Measurements from ENCODE around the gene ASGR2.
"Not testable (repeated sequence)": the region's sequence is repeated elsewhere in the genome, so short reads cannot be mapped to it uniquely, and the experiment has no call there.

ASGR2 gene

GRCh38 chr17:7098802-7099459 is 15.7 kb downstream of the ASGR2 start:
- no peak for DNase-seq

DNA sequence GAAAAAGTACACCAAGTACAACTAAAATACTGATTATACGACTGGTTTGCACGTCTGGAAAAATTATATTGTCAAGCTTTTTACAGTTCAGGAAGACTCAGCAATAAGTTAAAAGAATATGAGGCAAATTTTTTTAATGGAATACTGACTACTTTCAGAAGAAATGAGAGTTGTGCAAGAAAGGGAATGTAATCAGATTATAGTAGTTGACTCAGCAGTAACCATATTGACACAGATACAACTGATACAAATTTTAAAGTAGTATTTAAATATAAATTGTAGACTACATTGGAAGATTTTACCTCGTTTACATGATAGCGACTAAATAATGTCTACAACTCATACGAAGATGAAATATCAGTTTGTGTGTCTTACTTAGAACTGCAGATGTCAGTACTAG is 16.7 kb downstream of the ASGR2 start:
- DNase-seq: no peak

DNA sequence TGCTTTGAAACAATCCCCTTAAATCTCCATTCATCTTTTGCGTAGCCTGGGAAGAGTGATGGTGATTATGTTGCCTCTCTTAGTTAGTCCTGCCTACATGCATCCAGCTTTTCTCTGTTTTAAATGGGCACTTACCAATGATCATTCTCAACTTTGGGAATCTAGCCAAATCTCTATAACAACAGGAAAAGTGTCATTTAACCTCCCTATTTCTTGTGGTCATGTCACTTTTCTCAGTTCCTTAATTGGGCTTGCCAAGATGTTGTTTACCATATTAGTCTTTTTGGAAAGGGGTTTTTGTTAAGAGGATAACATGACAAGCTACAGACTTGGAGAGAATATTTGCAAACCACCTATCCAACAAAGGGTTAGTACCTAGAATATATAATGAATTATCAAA is 19.0 kb downstream of the ASGR2 start:
- DNase-seq: no peak

DNA sequence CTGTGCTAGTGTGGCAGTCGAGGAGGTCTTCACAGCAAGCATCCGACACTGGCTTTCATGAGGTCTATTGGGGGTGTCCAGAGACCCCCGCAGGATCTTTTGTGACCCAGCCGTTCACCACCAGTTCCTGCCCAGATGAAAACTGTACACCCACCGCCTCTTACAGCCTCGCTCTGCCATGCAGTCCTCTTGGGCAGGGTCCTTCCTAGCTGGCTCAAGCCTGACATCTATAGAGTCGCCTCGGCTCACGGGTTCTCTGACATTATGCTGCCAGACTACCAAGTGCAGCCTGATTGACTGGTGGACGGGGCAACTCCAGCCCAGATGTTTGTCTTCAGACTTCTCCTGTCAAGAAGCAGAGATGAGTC is 20.0 kb downstream of the ASGR2 start:
- DNase-seq: no peak

- not testable (repeated sequence) for DNase-seq
Observed at GRCh38 chr17:7091311-7092005, 23.2 kb downstream of the ASGR2 start.

DNA sequence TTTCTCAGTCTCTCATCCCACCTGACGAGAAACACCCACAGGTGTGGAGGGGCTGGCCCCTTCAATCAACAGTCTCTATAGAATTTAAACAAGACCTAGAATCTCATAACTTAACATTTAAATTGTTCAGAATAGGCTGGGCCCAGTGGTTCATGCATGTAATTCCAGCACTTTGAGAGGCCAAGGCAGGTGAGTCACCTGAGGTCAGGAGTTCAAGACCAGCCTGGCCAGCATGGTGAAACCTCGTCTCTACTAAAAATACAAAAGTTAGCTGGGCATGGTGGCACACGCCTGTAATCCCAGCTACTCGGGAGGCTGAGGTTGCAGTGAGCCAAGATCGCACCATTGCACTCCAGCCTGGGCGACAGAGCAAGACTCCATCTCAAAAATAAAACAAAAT is 25.1 kb downstream of the ASGR2 start:
- DNase-seq: not testable (repeated sequence)

DNA sequence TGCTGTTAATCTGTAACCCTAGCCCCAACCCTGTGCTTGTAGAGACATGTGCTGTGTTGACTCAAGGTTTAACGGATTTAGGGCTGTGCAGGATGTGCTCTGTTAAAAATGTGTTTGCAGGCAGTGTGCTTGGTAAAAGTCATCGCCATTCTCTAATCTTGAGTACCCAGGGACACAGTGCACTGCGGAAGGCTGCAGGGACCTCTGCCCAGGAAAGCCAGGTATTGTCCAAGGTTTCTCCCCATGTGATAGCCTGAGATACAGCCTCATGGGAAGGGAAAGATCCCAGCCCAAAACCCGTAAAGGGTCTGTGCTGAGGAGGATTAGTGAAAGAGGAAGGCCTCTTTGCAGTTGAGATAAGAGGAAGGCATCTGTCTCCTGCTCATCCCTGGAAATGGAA is 26.2 kb downstream of the ASGR2 start:
- not testable (repeated sequence) for DNase-seq

- no peak for DNase-seq
Observed at GRCh38 chr17:7084088-7084487, 30.5 kb downstream of the ASGR2 start.

GRCh38 chr17:7083592-7083991 is 31.0 kb downstream of the ASGR2 start:
- DNase-seq: no peak

- no peak for DNase-seq
Observed at GRCh38 chr17:7081341-7082062, 33.1 kb downstream of the ASGR2 start.

GRCh38 chr17:7080456-7081041 is 34.1 kb downstream of the ASGR2 start:
- DNase-seq: no peak

DNA sequence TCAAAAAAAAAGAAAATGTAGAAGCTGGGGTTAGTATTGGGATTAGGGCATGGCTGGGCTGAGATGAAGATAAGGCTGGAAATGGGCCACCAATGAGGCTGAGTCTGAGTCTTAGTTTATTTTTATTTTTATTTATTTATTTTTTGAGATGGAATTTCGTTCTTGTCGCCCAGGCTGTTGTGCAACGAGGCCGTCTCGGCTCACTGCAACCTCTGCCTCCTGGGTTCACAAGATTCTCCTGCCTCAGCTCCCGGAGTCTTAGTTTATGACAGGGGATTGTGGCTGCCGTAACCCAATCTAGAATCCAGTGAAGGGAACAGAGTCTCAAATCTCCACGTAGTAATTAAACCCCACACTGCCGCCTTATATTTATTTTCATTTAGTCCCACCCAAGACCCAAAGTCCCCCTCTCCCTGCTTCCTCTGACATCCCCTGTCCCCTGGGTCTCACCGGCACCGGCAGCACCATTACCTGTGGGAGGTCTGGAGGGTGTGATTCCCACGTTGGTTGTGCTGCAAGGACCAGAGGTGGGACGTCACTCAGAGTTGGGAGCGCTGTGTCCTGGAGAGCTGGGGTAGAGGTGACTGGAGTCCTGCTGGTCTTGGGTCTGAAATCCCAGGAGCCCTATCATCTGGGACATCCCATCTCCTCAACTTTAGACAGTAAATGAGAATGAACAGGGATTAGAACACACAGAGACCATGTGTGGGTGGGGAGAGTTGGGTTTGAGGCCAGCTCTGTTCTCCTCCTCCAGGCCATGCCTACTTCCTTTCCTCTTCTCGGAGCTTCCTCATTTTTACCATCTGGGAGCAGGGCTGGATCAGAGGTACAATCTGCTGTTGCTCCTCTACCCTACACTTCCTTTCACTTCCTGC is 34.8 kb downstream of the ASGR2 start, which contains the start of gene CLEC10A:
Gene CLEC10A, minus strand, starts transcription at position 671 of the 875 bp plus-strand sequence. CDS start 1,439 bp downstream, outside the sequence.
- DNase-seq: no peak

DNA sequence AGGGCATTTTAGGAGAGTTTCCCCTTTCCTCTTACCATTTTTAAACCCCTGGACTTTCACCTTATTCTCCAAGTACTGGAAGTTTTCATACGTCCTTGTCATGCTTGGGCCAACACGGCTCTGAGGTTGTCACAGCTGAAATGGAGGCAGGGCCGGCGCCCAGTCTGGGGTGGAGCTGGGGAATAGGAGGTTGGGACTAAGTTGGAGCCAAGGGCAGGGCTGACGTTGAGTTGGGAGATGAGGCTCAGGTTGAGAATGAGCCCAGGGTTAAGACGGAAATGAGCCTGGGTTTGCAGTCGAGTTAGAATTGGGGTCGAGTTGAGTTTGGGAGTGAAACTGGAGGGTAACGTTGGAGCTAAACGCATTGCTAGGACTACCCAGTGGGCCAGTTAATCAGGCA is 35.9 kb downstream of the ASGR2 start:
- DNase-seq: no peak

DNA sequence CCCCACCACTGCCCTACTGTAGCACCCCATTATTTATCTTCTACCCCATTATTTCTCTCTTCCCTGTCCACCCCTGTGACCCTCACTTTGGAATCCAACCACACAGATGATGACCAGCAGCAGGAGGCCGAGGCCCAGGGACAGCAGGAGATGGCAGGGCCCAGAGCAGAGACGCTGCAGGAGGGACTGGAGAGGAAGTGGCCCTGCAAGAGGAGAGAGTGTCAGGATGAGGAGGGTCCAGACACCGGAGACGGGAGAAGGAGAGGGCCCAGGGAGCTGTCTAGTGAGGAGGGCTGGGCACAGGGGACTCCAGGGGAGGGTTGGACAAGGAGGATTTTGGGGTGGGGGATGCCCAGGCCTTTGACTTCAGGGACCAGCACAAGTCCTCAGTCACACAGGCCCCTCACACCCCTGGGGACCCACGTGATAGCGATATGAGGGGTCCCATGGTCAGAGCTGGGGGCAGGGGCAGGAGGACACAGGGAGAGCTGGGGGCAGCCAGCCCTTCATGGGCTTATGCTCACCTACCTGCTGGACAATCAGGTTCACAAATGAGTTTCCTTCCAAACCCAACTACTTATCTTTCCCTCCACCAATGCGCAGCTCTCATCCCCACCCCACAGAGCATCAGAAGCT is 36.6 kb downstream of the ASGR2 start:
- no peak for DNase-seq

DNA sequence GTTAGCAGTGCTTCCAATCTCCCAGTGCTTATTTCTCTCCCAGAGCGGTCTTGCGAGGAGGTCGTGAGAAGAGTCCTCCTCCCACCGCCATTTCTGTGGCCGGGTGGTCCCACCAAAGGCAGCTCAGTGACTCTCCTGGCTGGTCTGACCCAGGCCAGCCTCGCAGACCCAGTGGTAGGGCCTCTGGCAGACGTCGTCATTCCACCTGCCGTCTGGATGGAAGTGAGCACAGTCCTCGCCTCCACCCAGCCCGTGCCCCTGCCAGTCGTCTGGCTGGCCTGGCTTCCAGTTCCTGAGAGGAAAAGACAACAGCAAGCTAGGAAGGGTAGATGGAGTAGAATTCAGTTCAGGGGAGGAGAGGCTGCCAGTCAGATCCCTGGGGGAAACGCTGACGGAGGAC is 39.7 kb downstream of the ASGR2 start:
- no peak for DNase-seq

DNA sequence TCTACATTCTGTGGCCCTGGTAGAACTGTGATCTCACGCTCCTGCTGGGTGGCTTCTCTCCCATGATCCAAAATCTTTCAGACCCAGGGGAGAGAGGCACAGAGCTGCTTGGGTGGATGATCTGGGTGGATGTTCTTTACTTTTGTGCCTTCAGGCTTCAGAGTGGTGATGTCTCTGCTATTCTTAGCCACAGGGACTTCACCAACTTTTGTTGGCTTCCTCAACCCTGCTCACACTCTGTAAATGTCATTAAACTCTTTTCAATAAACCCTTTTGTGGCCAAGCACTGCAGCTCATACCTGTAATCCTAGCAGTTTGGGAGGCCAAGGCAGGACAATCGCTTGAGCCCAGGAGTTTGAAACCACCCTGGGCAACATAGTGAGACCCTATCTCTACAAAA is 42.2 kb downstream of the ASGR2 start:
- no peak for DNase-seq

DNA sequence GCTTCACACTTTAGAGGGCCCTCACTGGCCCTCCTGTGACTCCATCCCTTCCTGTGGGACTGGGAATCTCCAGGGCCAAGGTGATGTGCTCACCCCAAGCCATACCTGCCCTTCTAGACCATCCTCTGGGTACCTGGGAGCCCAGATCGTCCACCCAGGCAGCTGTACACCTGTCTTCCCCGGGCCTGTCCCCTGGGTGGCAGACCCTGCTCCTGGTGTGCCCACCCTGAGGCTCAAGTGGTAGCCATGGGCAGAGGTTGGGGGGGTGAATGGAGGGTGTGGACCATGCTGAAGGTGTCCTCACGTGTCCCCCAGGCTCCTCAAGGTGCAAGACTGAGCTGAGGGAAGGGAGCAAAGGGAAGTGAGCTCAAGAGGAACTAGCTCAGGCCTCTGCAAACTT is 43.9 kb downstream of the ASGR2 start:
- DNase-seq: no peak

DNA sequence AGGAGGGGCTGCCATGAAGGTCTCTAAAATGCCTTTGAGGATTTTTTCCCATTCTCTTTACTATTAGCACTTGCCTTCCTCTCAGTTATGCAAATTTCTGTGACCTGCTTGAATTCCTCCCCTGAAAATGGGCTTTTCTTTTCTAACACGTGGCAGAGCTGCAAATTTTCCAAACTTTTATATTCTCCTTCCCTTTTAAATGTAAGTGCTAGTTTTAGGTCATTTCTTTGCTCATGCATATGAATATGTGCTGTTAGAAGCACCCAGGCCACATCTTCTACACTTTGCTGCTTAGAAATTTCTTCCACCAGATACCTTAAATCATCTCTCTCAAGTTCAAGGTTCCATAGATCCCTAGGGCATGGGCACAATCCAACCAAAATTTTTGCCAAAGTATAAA is 46.4 kb downstream of the ASGR2 start:
- no peak for DNase-seq

DNA sequence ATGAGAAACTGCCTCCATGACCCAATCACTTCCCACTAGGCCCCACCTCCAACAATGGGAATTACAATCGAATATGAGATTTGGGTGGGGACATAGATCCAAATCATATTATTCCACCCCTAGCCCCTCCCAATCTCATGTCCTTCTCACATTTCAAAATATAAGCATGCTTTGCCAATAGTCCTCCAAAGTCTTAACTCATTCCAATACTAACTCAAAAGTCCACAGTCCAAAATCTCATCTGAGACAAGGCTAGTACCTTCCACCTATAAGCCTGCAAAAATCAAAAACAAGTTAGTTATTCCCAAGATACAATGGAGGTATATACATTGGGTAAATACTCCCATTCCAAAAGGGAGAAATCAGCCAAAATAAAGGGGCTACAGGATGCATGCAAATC is 47.4 kb downstream of the ASGR2 start:
- no peak for DNase-seq

- no peak for DNase-seq
Observed at GRCh38 chr17:7064261-7064660, 50.4 kb downstream of the ASGR2 start.

- no peak for DNase-seq
Observed at GRCh38 chr17:7063518-7064094, 51.0 kb downstream of the ASGR2 start.
